ENCODE results near the gene COIL. TPM values are rescaled to one million over a fixed set of nuclear protein-coding genes. Genes with fewer than 3 reads are reported as not detected.

The COIL gene
- total and polyA plus RNA-seq, 4 donors, result 7.2 to 21.4 (median 9.7) TPM

- peak; percentile 68 for ATAC-seq (ENCODE audit: insufficient read depth, low FRiP score)
- Histone ChIP-seq H3K9ac (ENCODE audit: insufficient read depth in 1 of 2, low read length in 2 of 2) (no peak overlapping the region), H3K9me3 (ENCODE audit: control insufficient read depth in 4 of 4, insufficient read depth in 3 of 4, low read length in 3 of 4) (no peaks in the 10 kb centered on the region), H3K27me3 (ENCODE audit: control insufficient read depth in 3 of 3, insufficient read depth in 3 of 3, low read length in 2 of 3) (no peaks in the 10 kb centered on the region), H3K27ac (ENCODE audit: low read depth in 1 of 2, low read length in 1 of 2) (no peak overlapping the region), H3K4me3 (no peak overlapping the region), H3K4me1 (ENCODE audit: control insufficient read depth in 5 of 5, insufficient read depth in 5 of 5, low read length in 5 of 5) (peaks cover 0 to 5% (median 0%) of the 10 kb centered on the region in 5 donors), H3K36me3 (ENCODE audit: control insufficient read depth in 4 of 4, insufficient read depth in 4 of 4, low read length in 4 of 4) (peaks cover 0 to 35% (median 12%) of the 10 kb centered on the region in 4 donors)
- DNase-seq, result no peak
- WGBS, 2 donors, result 69 to 89% methylated on average over 4 of the region's 4 CpGs
- no peak for TF ChIP-seq CTCF (IDR thresholded peaks at IDR 0.05; ENCODE audit: control extremely low read depth, extremely low read depth)
Measured at GRCh38 chr17:56994009-56994792, 33.4 kb upstream of the COIL start.

- TF ChIP-seq CTCF (IDR thresholded peaks at IDR 0.05; ENCODE audit: control extremely low read depth, extremely low read depth), result no peak
Measured at GRCh38 chr17:56992364-56992763, 31.5 kb upstream of the COIL start.

GRCh38 chr17:56988901-56989572 lies 28.2 kb upstream of the COIL start:
- Histone ChIP-seq H3K36me3 (ENCODE audit: control insufficient read depth in 4 of 4, insufficient read depth in 4 of 4, low read length in 4 of 4) (peaks cover 0 to 38% (median 10%) of the 10 kb centered on the region in 4 donors), H3K9me3 (ENCODE audit: control insufficient read depth in 4 of 4, insufficient read depth in 3 of 4, low read length in 3 of 4) (no peaks in the 10 kb centered on the region), H3K4me3 (no peak overlapping the region), H3K27ac (ENCODE audit: low read depth in 1 of 2, low read length in 1 of 2) (no peak overlapping the region), H3K9ac (ENCODE audit: insufficient read depth in 1 of 2, low read length in 2 of 2) (no peak overlapping the region), H3K4me1 (ENCODE audit: control insufficient read depth in 5 of 5, insufficient read depth in 5 of 5, low read length in 5 of 5) (peaks cover 0 to 2% (median 0%) of the 10 kb centered on the region in 5 donors), H3K27me3 (ENCODE audit: control insufficient read depth in 3 of 3, insufficient read depth in 3 of 3, low read length in 2 of 3) (no peaks in the 10 kb centered on the region)
- DNase-seq, result no peak
- no peak for ATAC-seq (ENCODE audit: insufficient read depth, low FRiP score)
- WGBS, 2 donors, result 95 to 97% methylated on average over 4 of the region's 4 CpGs
- no peak for TF ChIP-seq CTCF (IDR thresholded peaks at IDR 0.05; ENCODE audit: control extremely low read depth, extremely low read depth)

More at GRCh38 chr17:56992364-56992763, 31.5 kb upstream of the COIL start:
- Histone ChIP-seq H3K9me3 (ENCODE audit: control insufficient read depth in 4 of 4, insufficient read depth in 3 of 4, low read length in 3 of 4) (no peaks in the 10 kb centered on the region), H3K4me3 (no peak overlapping the region), H3K27ac (ENCODE audit: low read depth in 1 of 2, low read length in 1 of 2) (no peak overlapping the region), H3K27me3 (ENCODE audit: control insufficient read depth in 3 of 3, insufficient read depth in 3 of 3, low read length in 2 of 3) (no peaks in the 10 kb centered on the region), H3K36me3 (ENCODE audit: control insufficient read depth in 4 of 4, insufficient read depth in 4 of 4, low read length in 4 of 4) (peaks cover 3 to 38% (median 15%) of the 10 kb centered on the region in 4 donors), H3K9ac (ENCODE audit: insufficient read depth in 1 of 2, low read length in 2 of 2) (no peak overlapping the region), H3K4me1 (ENCODE audit: control insufficient read depth in 5 of 5, insufficient read depth in 5 of 5, low read length in 5 of 5) (peaks cover 0 to 5% (median 0%) of the 10 kb centered on the region in 5 donors)
- DNase-seq (no peak), ATAC-seq (ENCODE audit: insufficient read depth, low FRiP score) (no peak)
- WGBS, 2 donors, result 81 to 87% methylated on average over 1 of the region's 1 CpG
